ENCODE data around the gene NDUFS7. TPM values are rescaled to one million over a fixed set of nuclear protein-coding genes. Genes with fewer than 3 reads are reported as not detected.

NDUFS7 gene
- total RNA-seq, 3 donors from 2014 or later (not counting 1 experiment from before 2014, with no cell fraction given): 60.8 to 67.9 (median 66.6) TPM

GRCh38 chr19:1428738-1429391, 45.2 kb downstream of the NDUFS7 start:
- no peak for DNase-seq
- no peaks in the 10 kb centered on the region for H3K27me3 Mint-ChIP-seq (ENCODE audit: low read depth in 2 of 2)
- no peaks in the 10 kb centered on the region for H3K9me3 Mint-ChIP-seq
- H3K36me3 Mint-ChIP-seq: no peaks in the 10 kb centered on the region
- peaks cover 65% of the 10 kb centered on the region for H3K36me3 ChIP-seq (ENCODE audit: control insufficient read depth, insufficient read depth, low read length)
- ATAC-seq: no peak
- 97% methylated on average over 41 of the region's 41 CpGs for WGBS (ENCODE audit: insufficient coverage)
- no peak overlapping the region for H3K4me3 Mint-ChIP-seq
- no peaks in the 10 kb centered on the region for H3K27me3 ChIP-seq (ENCODE audit: control insufficient read depth, insufficient read depth, low read length)
- no peak for TF ChIP-seq CTCF (IDR thresholded peaks at IDR 0.05)
- no peaks in the 10 kb centered on the region for H3K4me1 Mint-ChIP-seq
- intact Hi-C loops (cut with micrococcal nuclease): no loop called here
- no peak overlapping the region for H3K4me3 ChIP-seq (ENCODE audit: low read length)
- H3K4me1 ChIP-seq (ENCODE audit: control insufficient read depth, insufficient read depth, low read length): no peaks in the 10 kb centered on the region
- no peak overlapping the region for H3K27ac ChIP-seq (ENCODE audit: low read length)
- H3K9me3 ChIP-seq (ENCODE audit: control insufficient read depth, insufficient read depth, low read length): no peaks in the 10 kb centered on the region
- H3K27ac Mint-ChIP-seq: no peak overlapping the region

GRCh38 chr19:1429750-1430149, 46.0 kb downstream of the NDUFS7 start:
- no peaks in the 10 kb centered on the region for H3K4me1 Mint-ChIP-seq
- no peaks in the 10 kb centered on the region for H3K4me1 ChIP-seq (ENCODE audit: control insufficient read depth, insufficient read depth, low read length)
- H3K9me3 Mint-ChIP-seq: no peaks in the 10 kb centered on the region
- no peak for TF ChIP-seq CTCF (IDR thresholded peaks at IDR 0.05)
- no peak overlapping the region for H3K4me3 ChIP-seq (ENCODE audit: low read length)
- ATAC-seq (no peak), DNase-seq (no peak)
- no peak overlapping the region for H3K4me3 Mint-ChIP-seq
- intact Hi-C loops (cut with micrococcal nuclease): no loop called here
- no peaks in the 10 kb centered on the region for H3K27me3 ChIP-seq (ENCODE audit: control insufficient read depth, insufficient read depth, low read length)
- 96% methylated on average over 14 of the region's 14 CpGs for WGBS (ENCODE audit: insufficient coverage)
- H3K36me3 Mint-ChIP-seq: no peaks in the 10 kb centered on the region
- peaks cover 66% of the 10 kb centered on the region for H3K36me3 ChIP-seq (ENCODE audit: control insufficient read depth, insufficient read depth, low read length)
- H3K27ac ChIP-seq (ENCODE audit: low read length): no peak overlapping the region
- no peak overlapping the region for H3K27ac Mint-ChIP-seq
- no peaks in the 10 kb centered on the region for H3K27me3 Mint-ChIP-seq (ENCODE audit: low read depth in 2 of 2)
- H3K9me3 ChIP-seq (ENCODE audit: control insufficient read depth, insufficient read depth, low read length): no peaks in the 10 kb centered on the region

GRCh38 chr19:1430246-1430645, 46.5 kb downstream of the NDUFS7 start:
- Mint-ChIP-seq H3K9me3 (no peaks in the 10 kb centered on the region), H3K36me3 (no peaks in the 10 kb centered on the region), H3K4me3 (no peak overlapping the region), H3K27me3 (ENCODE audit: low read depth in 2 of 2) (no peaks in the 10 kb centered on the region), H3K27ac (no peak overlapping the region), H3K4me1 (no peaks in the 10 kb centered on the region)
- Histone ChIP-seq H3K9me3 (ENCODE audit: control insufficient read depth, insufficient read depth, low read length) (no peaks in the 10 kb centered on the region), H3K36me3 (ENCODE audit: control insufficient read depth, insufficient read depth, low read length) (peaks cover 66% of the 10 kb centered on the region), H3K27me3 (ENCODE audit: control insufficient read depth, insufficient read depth, low read length) (no peaks in the 10 kb centered on the region), H3K4me1 (ENCODE audit: control insufficient read depth, insufficient read depth, low read length) (no peaks in the 10 kb centered on the region), H3K4me3 (ENCODE audit: low read length) (no peak overlapping the region), H3K27ac (ENCODE audit: low read length) (no peak overlapping the region)
- intact Hi-C loops (cut with micrococcal nuclease): no loop called here
- WGBS (ENCODE audit: insufficient coverage): 97% methylated on average over 11 of the region's 14 CpGs
- TF ChIP-seq CTCF (IDR thresholded peaks at IDR 0.05): no peak
- DNase-seq (no peak), ATAC-seq (no peak)

Data from natural killer cell (primary cell).